Panc1 (cell line): ENCODE measurements around the gene ALDH5A1.

ENCODE experiments used
- CTCF ChIP-seq: fragments of 450-650 bp; IDR thresholded peaks from 2 replicates; pipeline ENCODE4 v1.5.1; 2017; ENCODE audit warnings: mild to moderate bottlenecking
- POLR2AphosphoS5 ChIP-seq: IDR thresholded peaks from 2 replicates; pipeline ENCODE4 v1.6.1; 2012; ENCODE audit warnings: mild to moderate bottlenecking, low read depth, low read length, moderate library complexity
- REST ChIP-seq, 2 experiments: IDR thresholded peaks; 2 replicates each; pipeline ENCODE4 v1.6.1; 2011 to 2012; ENCODE audit warnings: low read depth in 2 of 2, control low read depth in 1 of 2, low read length in 1 of 2, mild to moderate bottlenecking in 1 of 2, moderate library complexity in 1 of 2; ENCODE audit not compliant: insufficient read depth in 1 of 2

DNA sequence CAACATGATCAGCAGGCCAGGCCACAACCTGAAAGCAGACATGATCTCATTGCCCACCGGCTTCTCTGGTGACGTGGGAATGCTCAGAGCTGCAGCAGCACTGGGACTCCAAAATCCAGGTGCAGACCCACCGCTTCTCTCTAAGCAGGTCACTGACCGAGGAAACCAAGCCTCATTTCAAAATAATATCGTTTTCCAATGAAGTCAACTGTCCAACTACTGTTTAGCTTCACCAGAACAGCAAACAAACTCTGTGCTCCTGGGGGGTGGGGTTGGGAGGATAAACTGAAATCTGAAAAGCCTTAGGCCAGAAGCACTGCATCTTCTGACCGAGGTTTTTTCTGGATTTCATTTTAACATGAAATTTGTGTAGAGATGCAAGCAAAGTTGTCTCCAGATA, 5.3 kb upstream of the ALDH5A1 start, which contains the start of gene GPLD1:
- TF ChIP-seq CTCF (no peak), REST (IDR thresholded peaks at IDR 0.05; ENCODE audit: insufficient read depth in 1 of 2, low read depth in 2 of 2, low read length in 1 of 2) (no peak), POLR2AphosphoS5 (no peak)
